HG03097 (cell line): ENCODE data around the gene FOXR1.
"Not testable (repeated sequence)": the region's sequence is repeated elsewhere in the genome, so short reads cannot be mapped to it uniquely, and the experiment has no call there.

Experiments
- ATAC-seq: cut with Tn5 transposase; IDR thresholded peaks from one replicate; pipeline ENCODE4 v1.9.1; 2021; ENCODE audit not compliant: unreplicated experiment, low FRiP score

Gene FOXR1

GRCh38 chr11:118939953-118940598, 31.5 kb upstream of the FOXR1 start:
- ATAC-seq = no peak

GRCh38 chr11:118947091-118947490, 24.5 kb upstream of the FOXR1 start:
- ATAC-seq = no peak

- no peak for ATAC-seq
Observed at GRCh38 chr11:118948000-118948399, 23.6 kb upstream of the FOXR1 start.

GRCh38 chr11:118953265-118953664, 18.3 kb upstream of the FOXR1 start:
- no peak for ATAC-seq

- ATAC-seq = not testable (repeated sequence)
Observed at GRCh38 chr11:118953976-118954375, 17.6 kb upstream of the FOXR1 start.

GRCh38 chr11:118956094-118956846, 15.3 kb upstream of the FOXR1 start, which contains the start of gene UPK2:
Gene UPK2, plus strand, starts transcription at chr11:118956298. Its CDS starts 53 bp downstream, at chr11:118956351.
- no peak for ATAC-seq

- ATAC-seq = no peak
Observed at GRCh38 chr11:118956847-118957469, 14.6 kb upstream of the FOXR1 start.

- ATAC-seq = no peak
Observed at GRCh38 chr11:118957549-118957948, 14.0 kb upstream of the FOXR1 start.

GRCh38 chr11:118957968-118958367, 13.6 kb upstream of the FOXR1 start:
- no peak for ATAC-seq

GRCh38 chr11:118958577-118958976, 13.0 kb upstream of the FOXR1 start:
- ATAC-seq = no peak

GRCh38 chr11:118961189-118961588, 10.4 kb upstream of the FOXR1 start:
- no peak for ATAC-seq

- no peak for ATAC-seq
Observed at GRCh38 chr11:118961591-118961990, 10.0 kb upstream of the FOXR1 start.

GRCh38 chr11:118969508-118969907, 2.1 kb upstream of the FOXR1 start:
- not testable (repeated sequence) for ATAC-seq

GRCh38 chr11:118973985-118974384, 2.4 kb downstream of the FOXR1 start:
- no peak for ATAC-seq

GRCh38 chr11:118975771-118976709, 4.5 kb downstream of the FOXR1 start:
- ATAC-seq = no peak

- no peak for ATAC-seq
Observed at GRCh38 chr11:118979434-118979833, 7.9 kb downstream of the FOXR1 start.

GRCh38 chr11:118980191-118980881, 8.8 kb downstream of the FOXR1 start:
- ATAC-seq = no peak

GRCh38 chr11:118984337-118984736, 12.8 kb downstream of the FOXR1 start:
- ATAC-seq = not testable (repeated sequence)

GRCh38 chr11:118984825-118985224, 13.3 kb downstream of the FOXR1 start:
- no peak for ATAC-seq

GRCh38 chr11:118988280-118988679, 16.7 kb downstream of the FOXR1 start:
- ATAC-seq = no peak
